Trophoblast cell (in vitro differentiated cells and primary cell): ENCODE data around the gene C2orf42.

Experiments
- DNase-seq, 2 donors: peaks; one replicate each; pipeline ENCODE4 v3.0.0-alpha.2; 2016
- H2AFZ ChIP-seq: 2 replicates; pipeline ENCODE4 v1.6.1; 2013; ENCODE audit warnings: low read length, moderate library complexity, mild to moderate bottlenecking; ENCODE audit not compliant: insufficient read depth, poor library complexity
- H2AK5ac ChIP-seq: 2 replicates; pipeline ENCODE4 v1.6.1; 2013; ENCODE audit warnings: mild to moderate bottlenecking, low read length
- H2BK120ac ChIP-seq: 2 replicates; pipeline ENCODE4 v1.6.1; 2013; ENCODE audit warnings: low read length, mild to moderate bottlenecking, moderate library complexity; ENCODE audit not compliant: insufficient read depth, poor library complexity
- H2BK12ac ChIP-seq: 2 replicates; pipeline ENCODE4 v1.6.1; 2013; ENCODE audit warnings: mild to moderate bottlenecking, low read length, moderate library complexity
- H2BK5ac ChIP-seq: 2 replicates; pipeline ENCODE4 v1.6.1; 2013; ENCODE audit warnings: low read length, low read depth, moderate library complexity, mild to moderate bottlenecking; ENCODE audit not compliant: poor library complexity
- H3K14ac ChIP-seq: 2 replicates; pipeline ENCODE4 v1.6.1; 2013; ENCODE audit warnings: mild to moderate bottlenecking, low read length
- H3K18ac ChIP-seq: 2 replicates; pipeline ENCODE4 v1.6.1; 2013; ENCODE audit warnings: mild to moderate bottlenecking, low read length
- H3K23ac ChIP-seq: 2 replicates; pipeline ENCODE4 v1.6.1; 2013; ENCODE audit warnings: low read length
- H3K27ac ChIP-seq: 2 replicates; pipeline ENCODE4 v1.5.1; 2013; ENCODE audit warnings: low read depth, mild to moderate bottlenecking, inconsistent platforms, low read length, moderate library complexity
- H3K27me3 ChIP-seq: 2 replicates; pipeline ENCODE4 v1.6.1; 2013; ENCODE audit warnings: inconsistent platforms, mild to moderate bottlenecking, low read length, moderate library complexity; ENCODE audit not compliant: insufficient read depth
- H3K36me3 ChIP-seq, 2 experiments: 1 replicate in 1 of 2; 2 replicates in 1 of 2; pipeline ENCODE4 v1.6.1; 2013; ENCODE audit warnings: low read length in 2 of 2, mild to moderate bottlenecking in 2 of 2, moderate library complexity in 1 of 2; ENCODE audit not compliant: insufficient read depth in 2 of 2, control insufficient read depth in 1 of 2
- H3K4ac ChIP-seq: 2 replicates; pipeline ENCODE4 v1.6.1; 2013; ENCODE audit warnings: low read depth, mild to moderate bottlenecking, low read length, moderate library complexity
- H3K4me1 ChIP-seq, 2 experiments: 1 replicate in 1 of 2; 2 replicates in 1 of 2; pipeline ENCODE4 v1.6.1; 2013; ENCODE audit warnings: low read length in 2 of 2, mild to moderate bottlenecking in 2 of 2, moderate library complexity in 1 of 2; ENCODE audit not compliant: insufficient read depth in 2 of 2, control insufficient read depth in 1 of 2
- H3K4me2 ChIP-seq: 2 replicates; pipeline ENCODE4 v1.6.1; 2013; ENCODE audit warnings: inconsistent platforms, mild to moderate bottlenecking, low read length, moderate library complexity
- H3K4me3 ChIP-seq: 2 replicates; pipeline ENCODE4 v1.5.1; 2013; ENCODE audit warnings: mild to moderate bottlenecking, low read depth, low read length, inconsistent platforms
- H3K79me1 ChIP-seq: one replicate; pipeline ENCODE4 v1.6.1; 2013; ENCODE audit warnings: low read length
- H3K79me2 ChIP-seq: 2 replicates; pipeline ENCODE4 v1.6.1; 2013; ENCODE audit warnings: low read length, mild to moderate bottlenecking; ENCODE audit not compliant: control insufficient read depth, insufficient read depth, poor library complexity
- H3K9ac ChIP-seq: 2 replicates; pipeline ENCODE4 v1.6.1; 2013; ENCODE audit warnings: mild to moderate bottlenecking, low read length
- H3K9me3 ChIP-seq: 2 replicates; pipeline ENCODE4 v1.6.1; 2013; ENCODE audit warnings: low read depth, mild to moderate bottlenecking, control low read depth, inconsistent platforms, low read length; ENCODE audit not compliant: insufficient read depth
- H4K12ac ChIP-seq: 2 replicates; pipeline ENCODE4 v1.6.1; 2013; ENCODE audit warnings: low read depth, mild to moderate bottlenecking, low read length, moderate library complexity
- H4K8ac ChIP-seq: 2 replicates; pipeline ENCODE4 v1.6.1; 2013; ENCODE audit warnings: low read depth, mild to moderate bottlenecking, low read length, moderate library complexity
- H4K91ac ChIP-seq: one replicate; pipeline ENCODE4 v1.6.1; 2013; ENCODE audit warnings: low read depth, mild to moderate bottlenecking, low read length, moderate library complexity
- WGBS: extraction: QIAGEN DNeasy Blood & Tissue Kit; methylation state at CpG from one replicate; pipeline ENCODE4 v1.1.7; 2013; ENCODE audit warnings: missing lambda C conversion rate; ENCODE audit not compliant: insufficient read length, insufficient coverage; ENCODE audit errors: extremely low coverage; 5-methylcytosine and 5-hydroxymethylcytosine counted together

Gene C2orf42

DNA sequence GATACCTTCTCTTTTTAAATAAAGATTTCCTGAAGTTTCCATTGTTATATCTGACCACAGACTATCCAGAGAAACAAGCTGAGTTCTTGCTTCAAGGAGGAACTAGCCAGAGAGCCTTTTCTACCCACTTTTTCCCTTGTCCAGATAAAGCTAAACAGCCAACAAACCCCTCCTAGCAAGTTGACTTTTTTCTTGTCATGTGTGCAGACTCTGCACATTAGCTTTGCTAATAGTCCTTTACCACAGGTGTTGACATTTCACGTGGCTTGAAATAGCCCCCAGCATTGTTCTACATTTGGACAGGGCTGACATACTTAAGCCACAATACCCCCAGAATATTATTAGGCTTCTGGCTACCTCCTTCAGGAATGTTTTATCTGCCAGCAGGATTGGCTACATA is 62.8 kb downstream of the C2orf42 start:
- Histone ChIP-seq H2BK120ac (no peak overlapping the region), H2AFZ (no peak overlapping the region), H3K9ac (no peak overlapping the region), H3K79me1 (peaks cover 22% of the 10 kb centered on the region), H3K4me1 (peaks cover 14 to 16% of the 10 kb centered on the region in 2 experiments), H2BK5ac (no peak overlapping the region), H4K8ac (no peak overlapping the region), H4K12ac (no peak overlapping the region), H2BK12ac (no peak overlapping the region), H3K27me3 (no peaks in the 10 kb centered on the region), H3K79me2 (peaks cover 7% of the 10 kb centered on the region), H3K18ac (no peak overlapping the region), H3K23ac (no peak overlapping the region), H2AK5ac (no peak overlapping the region), H3K4me2 (no peak overlapping the region), H3K9me3 (no peaks in the 10 kb centered on the region), H3K27ac (no peak overlapping the region), H3K4ac (no peak overlapping the region), H3K36me3 (no peaks in the 10 kb centered on the region), H3K14ac (no peak overlapping the region), H3K4me3 (no peak overlapping the region), H4K91ac (no peak overlapping the region)
- no peak for DNase-seq
- no CpG with 5 or more reads among the region's 1 CpG for WGBS

DNA sequence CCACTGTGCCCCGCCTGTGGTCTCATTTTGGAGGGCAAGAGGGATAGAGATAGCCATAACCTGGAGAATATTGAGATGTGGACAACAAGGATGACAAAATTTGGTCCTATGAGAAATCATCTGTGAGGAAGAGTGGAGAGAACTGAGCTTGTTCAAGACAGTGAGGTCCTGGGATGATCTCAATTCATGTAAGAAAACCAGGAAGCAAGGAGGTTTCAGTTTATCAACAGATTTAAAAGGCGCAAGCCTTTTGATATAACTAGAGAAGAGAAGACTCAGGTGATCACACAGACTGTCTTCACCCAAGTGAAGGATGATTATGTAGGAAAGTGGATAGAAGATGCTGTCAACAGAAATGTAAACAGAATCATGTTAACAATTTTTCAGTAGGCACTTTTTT is 64.4 kb downstream of the C2orf42 start:
- no peak overlapping the region for H3K18ac ChIP-seq
- no peak overlapping the region for H3K4me3 ChIP-seq
- WGBS: no CpG with 5 or more reads among the region's 2 CpGs
- peaks cover 7% of the 10 kb centered on the region for H3K79me2 ChIP-seq
- no peak overlapping the region for H4K12ac ChIP-seq
- H4K8ac ChIP-seq: no peak overlapping the region
- H2AK5ac ChIP-seq: no peak overlapping the region
- H3K36me3 ChIP-seq: no peaks in the 10 kb centered on the region
- H3K9me3 ChIP-seq: no peaks in the 10 kb centered on the region
- no peaks in the 10 kb centered on the region for H3K27me3 ChIP-seq
- H2BK12ac ChIP-seq: no peak overlapping the region
- no peak overlapping the region for H4K91ac ChIP-seq
- no peak overlapping the region for H2BK120ac ChIP-seq
- no peak overlapping the region for H3K14ac ChIP-seq
- H3K4me1 ChIP-seq: peaks cover 9 to 11% of the 10 kb centered on the region in 2 experiments
- no peak overlapping the region for H2AFZ ChIP-seq
- no peak for DNase-seq
- H3K9ac ChIP-seq: no peak overlapping the region
- no peak overlapping the region for H3K4me2 ChIP-seq
- H2BK5ac ChIP-seq: no peak overlapping the region
- H3K27ac ChIP-seq: no peak overlapping the region
- H3K23ac ChIP-seq: no peak overlapping the region
- H3K4ac ChIP-seq: no peak overlapping the region
- peaks cover 18% of the 10 kb centered on the region for H3K79me1 ChIP-seq

DNA sequence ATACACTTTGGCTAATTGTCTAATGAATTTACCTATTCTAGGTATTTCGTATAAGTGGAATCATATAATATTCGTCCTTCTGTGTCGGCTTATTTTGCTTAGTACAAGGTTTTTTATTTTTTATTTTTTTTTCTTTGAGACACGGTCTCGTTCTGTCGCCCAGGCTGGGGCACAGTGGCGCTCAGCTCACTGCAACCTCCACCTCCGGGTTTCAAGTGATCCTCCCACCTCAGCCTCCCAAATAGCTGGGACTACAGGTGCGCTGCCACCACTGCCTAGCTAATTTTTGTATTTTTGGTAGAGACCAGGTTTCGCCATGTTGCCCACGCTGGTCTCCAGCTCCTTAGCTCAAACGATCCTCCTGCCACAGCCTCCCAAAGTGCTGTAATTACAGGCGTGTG is 65.3 kb downstream of the C2orf42 start:
- Histone ChIP-seq H3K9ac (no peak overlapping the region), H3K27me3 (no peaks in the 10 kb centered on the region), H3K4me3 (no peak overlapping the region), H3K36me3 (no peaks in the 10 kb centered on the region), H2AK5ac (no peak overlapping the region), H3K14ac (peak overlapping the region; percentile 75), H3K18ac (no peak overlapping the region), H3K23ac (no peak overlapping the region), H2AFZ (peak overlapping the region; percentile 93), H2BK120ac (peak overlapping the region; percentile 100), H3K4ac (peak overlapping the region; percentile 24), H3K79me1 (peaks cover 18% of the 10 kb centered on the region), H2BK12ac (peak overlapping the region; percentile 91), H3K4me2 (peak overlapping the region; percentile 91), H4K91ac (peak overlapping the region; percentile 100), H3K27ac (peak overlapping the region; percentile 97), H3K79me2 (peaks cover 7% of the 10 kb centered on the region), H2BK5ac (peak overlapping the region; percentile 46), H3K9me3 (no peaks in the 10 kb centered on the region), H3K4me1 (peaks cover 9 to 11% of the 10 kb centered on the region in 2 experiments), H4K12ac (peak overlapping the region; percentile 22), H4K8ac (peak overlapping the region; percentile 100)
- no peak for DNase-seq
- no CpG with 5 or more reads among the region's 13 CpGs for WGBS

DNA sequence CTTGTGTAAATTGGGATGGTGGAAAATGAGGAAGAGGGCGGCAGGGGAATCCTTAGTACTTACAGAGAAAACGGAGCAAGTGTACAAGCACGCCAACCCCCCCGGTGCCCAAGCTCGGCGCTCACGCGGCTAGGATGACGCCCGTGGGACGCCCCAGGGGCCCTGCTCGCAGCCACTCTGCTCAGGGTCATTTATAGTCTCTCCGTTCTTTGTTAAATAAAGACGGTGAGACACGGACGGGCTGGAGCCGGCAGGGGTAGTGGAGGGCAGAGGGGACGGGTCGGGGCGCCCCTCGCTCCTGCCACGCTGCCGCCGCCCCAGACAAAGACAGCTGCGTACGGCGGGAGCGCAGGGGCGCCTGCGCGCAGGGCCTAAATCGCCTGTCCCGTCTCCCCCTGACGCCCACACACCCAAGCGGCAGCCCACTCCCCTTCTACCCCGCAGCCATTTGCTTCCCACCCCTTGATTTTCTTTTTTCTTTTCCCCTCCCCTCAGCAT is 65.8 kb downstream of the C2orf42 start:
- DNase-seq: peak; percentile 66 to 73
- Histone ChIP-seq H4K8ac (peak overlapping the region; percentile 100), H4K12ac (peak overlapping the region; percentile 100), H3K79me2 (peaks cover 7% of the 10 kb centered on the region), H3K4me3 (peak overlapping the region; percentile 63), H4K91ac (peak overlapping the region; percentile 100), H3K27me3 (no peaks in the 10 kb centered on the region), H3K23ac (no peak overlapping the region), H2BK12ac (peak overlapping the region; percentile 73), H3K79me1 (peaks cover 18% of the 10 kb centered on the region), H2AK5ac (peak overlapping the region; percentile 88), H3K18ac (peak overlapping the region; percentile 99), H3K36me3 (no peaks in the 10 kb centered on the region), H2AFZ (peak overlapping the region; percentile 93), H3K4ac (peak overlapping the region; percentile 97), H2BK5ac (peak overlapping the region; percentile 99), H2BK120ac (peak overlapping the region; percentile 100), H3K4me1 (peaks cover 9 to 11% of the 10 kb centered on the region in 2 experiments), H3K27ac (peak overlapping the region; percentile 97), H3K9me3 (no peaks in the 10 kb centered on the region), H3K9ac (peak overlapping the region; percentile 92), H3K4me2 (peak overlapping the region; percentile 91), H3K14ac (peak overlapping the region; percentile 99)
- WGBS: no CpG with 5 or more reads among the region's 36 CpGs
